ENCODE measurements around the gene CGNL1.

- TF ChIP-seq YY1 (IDR thresholded peaks at IDR 0.05; ENCODE audit: low read depth) (no peak), TAF1 (IDR thresholded peaks at IDR 0.05; ENCODE audit: low read depth) (no peak)
Measured at GRCh38 chr15:57436166-57436565, 59.9 kb downstream of the CGNL1 start.
